Coronary artery (tissue), 2 donors: ENCODE results near the gene GNA12.
A peak's percentile ranks its signal among the peaks of the same experiment; 100 is the strongest.

Experiments used
- DNase-seq: peaks from one replicate; pipeline ENCODE4 v3.0.0-alpha.2; 2017; ENCODE audit warnings: low spot score
- H3K27ac ChIP-seq, 2 donors: fragments of 200-600 bp; sonication (generic); one replicate each; pipeline ENCODE4 v1.5.1; 2016 to 2019
- H3K4me3 ChIP-seq: fragments of 200-600 bp; sonication (generic); 2 replicates; pipeline ENCODE4 v1.5.1; 2016; ENCODE audit warnings: mild to moderate bottlenecking, moderate library complexity
- TF ChIP-seq, protein P1 (sequence below): fragments of 200-600 bp; sonication (generic); IDR thresholded peaks from one replicate; pipeline ENCODE4 v1.5.1; 2019; ENCODE audit warnings: antibody characterized with exemption

GNA12 gene

DNA sequence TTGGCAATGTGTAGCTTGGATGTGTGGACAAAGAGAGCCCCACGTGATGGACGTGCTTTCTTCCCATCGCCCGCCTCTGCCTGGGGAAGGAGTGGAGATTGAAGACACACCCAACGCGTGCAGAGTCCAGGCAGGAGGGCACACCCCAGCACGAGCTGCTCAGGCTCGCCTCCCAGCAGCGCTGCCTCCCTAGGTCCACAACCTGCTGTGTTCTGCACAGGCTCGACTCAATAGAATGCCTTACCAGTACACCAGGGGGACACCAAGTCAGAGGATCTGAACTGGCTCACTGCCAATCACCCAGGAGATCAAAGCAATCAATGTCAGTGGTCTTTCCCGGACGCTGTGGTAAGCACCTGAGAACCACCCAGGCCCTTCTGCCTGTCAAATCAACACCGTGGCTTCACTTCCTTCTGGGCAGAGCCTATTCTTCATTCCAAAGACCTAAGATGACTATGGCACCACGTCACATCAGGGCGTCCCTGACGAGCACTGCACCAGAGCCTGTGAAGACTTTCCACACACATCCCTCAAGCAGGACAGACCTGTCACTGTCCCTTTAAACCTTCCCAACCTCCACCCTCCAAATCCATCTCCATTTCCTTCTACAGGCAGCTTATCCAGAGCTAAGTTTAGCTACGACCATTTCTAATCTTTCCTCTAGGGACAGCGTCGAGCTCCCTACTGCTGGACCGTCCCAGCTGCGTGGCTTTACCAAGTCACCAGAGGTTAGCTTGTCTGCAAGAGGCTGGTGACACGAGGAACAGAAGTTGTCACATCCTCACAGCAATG, 83.8 kb downstream of the GNA12 start:
- Histone ChIP-seq H3K4me3 (peak overlapping the region; percentile 59), H3K27ac (peak overlapping the region; percentile 89 to 95)
- no peak for DNase-seq
- TF ChIP-seq, protein P1, sequence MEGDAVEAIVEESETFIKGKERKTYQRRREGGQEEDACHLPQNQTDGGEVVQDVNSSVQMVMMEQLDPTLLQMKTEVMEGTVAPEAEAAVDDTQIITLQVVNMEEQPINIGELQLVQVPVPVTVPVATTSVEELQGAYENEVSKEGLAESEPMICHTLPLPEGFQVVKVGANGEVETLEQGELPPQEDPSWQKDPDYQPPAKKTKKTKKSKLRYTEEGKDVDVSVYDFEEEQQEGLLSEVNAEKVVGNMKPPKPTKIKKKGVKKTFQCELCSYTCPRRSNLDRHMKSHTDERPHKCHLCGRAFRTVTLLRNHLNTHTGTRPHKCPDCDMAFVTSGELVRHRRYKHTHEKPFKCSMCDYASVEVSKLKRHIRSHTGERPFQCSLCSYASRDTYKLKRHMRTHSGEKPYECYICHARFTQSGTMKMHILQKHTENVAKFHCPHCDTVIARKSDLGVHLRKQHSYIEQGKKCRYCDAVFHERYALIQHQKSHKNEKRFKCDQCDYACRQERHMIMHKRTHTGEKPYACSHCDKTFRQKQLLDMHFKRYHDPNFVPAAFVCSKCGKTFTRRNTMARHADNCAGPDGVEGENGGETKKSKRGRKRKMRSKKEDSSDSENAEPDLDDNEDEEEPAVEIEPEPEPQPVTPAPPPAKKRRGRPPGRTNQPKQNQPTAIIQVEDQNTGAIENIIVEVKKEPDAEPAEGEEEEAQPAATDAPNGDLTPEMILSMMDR, result peak; percentile 28

DNA sequence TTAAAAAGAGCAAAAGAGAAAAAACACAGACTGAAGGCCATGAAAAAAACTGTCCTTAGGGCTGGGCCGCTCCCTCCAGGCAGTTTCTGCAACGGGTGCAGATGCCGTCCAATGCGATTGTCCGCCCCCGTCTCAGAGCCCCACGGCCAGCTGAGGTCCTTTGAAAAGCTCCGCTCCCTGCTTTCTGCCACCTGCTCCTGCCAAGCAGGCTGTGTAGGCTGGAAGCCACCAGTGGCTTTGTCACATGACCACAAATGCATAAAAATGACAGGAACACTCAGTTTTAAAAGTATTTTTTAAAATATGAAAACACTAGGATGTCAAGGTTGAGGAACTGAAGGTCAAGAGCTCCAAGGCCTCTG, 84.4 kb downstream of the GNA12 start:
- no peak for DNase-seq
- Histone ChIP-seq H3K27ac (peak overlapping the region; percentile 89 to 95), H3K4me3 (peak overlapping the region; percentile 59)
- TF ChIP-seq, protein P1, result no peak

DNA sequence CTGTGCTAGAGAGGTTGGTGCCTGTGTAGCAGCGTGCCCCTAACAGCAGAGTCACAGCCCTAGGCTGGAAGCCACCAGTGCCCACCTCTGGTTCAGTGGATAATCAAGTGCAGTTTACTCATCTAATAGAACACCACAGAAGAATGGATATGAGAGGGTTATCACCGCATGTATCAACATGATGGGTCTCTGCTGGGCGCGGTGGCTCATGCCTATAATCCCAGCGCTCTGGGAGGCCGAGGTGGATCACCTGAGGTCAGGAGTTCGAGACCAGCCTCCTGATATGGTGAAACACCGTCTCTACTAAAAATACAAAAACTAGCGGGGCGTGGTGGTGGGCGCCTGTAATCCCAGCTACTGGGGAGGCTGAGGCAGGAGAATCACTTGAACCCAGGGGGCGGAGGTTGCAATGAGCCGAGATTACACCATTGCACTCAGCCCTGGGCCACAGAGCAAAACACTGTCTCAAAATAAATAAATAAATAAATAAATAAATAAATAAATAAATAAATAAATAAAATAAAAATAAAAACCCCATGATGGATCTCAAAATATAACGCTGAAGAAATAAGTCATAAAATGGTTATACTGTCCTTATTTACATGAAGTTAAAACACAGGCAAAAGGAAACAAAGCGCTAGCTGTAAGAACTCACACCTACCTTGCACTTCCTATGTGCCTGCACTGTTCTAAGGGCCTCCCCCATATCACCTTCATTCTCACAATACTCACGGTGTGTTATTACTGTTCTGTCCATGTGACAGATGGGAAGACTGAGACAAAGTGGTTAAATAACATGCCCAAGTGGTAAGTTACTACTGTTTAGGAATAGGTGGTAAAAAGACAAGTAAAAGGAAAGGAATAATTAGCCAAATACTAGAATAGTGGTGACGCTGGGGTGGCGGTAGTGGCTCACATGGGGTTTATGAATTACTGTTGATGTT, 85.2 kb downstream of the GNA12 start:
- TF ChIP-seq, protein P1, result no peak
- H3K27ac ChIP-seq, result peak overlapping the region; percentile 89 to 95
- peak overlapping the region; percentile 30 for H3K4me3 ChIP-seq
- DNase-seq, result no peak

DNA sequence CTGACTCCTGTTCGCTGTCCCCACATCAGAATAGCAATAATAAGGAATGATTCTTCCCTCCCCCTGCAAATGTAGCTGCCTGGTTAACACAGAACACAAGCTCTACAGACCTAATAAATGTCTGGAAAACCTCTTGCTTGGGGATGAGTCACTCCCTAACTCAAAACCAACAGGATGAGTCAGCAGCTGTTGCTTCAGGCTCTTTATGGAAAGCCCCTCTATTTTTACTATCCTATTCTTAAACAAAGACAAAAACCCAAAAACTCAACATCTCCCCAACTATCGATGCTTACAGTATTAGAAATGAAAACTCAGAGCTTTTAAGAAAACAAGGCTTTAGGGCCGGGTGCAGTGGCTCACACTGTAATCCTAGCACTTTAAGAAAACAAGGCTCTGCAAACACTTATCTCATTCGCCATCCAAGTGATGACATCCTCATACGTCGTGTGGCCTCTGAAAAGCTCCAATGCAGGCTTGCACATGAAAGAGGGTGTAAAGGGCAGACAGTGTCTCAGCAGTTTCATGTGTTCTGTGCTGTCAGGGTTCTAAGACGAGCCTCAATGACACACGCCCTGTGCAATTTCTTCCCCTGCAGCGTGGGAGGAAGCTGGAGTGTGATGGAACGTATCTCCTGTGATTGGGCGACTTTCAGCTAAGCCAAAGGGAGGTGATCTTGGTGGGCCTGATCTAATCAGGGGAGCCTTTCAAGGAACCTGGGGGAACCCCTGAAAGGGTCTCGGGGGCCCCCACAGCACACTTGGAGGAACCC, 86.0 kb downstream of the GNA12 start:
- DNase-seq, result peak; percentile 79
- TF ChIP-seq, protein P1, result no peak
- Histone ChIP-seq H3K4me3 (peak overlapping the region; percentile 30), H3K27ac (peak overlapping the region; percentile 79 to 93)

DNA sequence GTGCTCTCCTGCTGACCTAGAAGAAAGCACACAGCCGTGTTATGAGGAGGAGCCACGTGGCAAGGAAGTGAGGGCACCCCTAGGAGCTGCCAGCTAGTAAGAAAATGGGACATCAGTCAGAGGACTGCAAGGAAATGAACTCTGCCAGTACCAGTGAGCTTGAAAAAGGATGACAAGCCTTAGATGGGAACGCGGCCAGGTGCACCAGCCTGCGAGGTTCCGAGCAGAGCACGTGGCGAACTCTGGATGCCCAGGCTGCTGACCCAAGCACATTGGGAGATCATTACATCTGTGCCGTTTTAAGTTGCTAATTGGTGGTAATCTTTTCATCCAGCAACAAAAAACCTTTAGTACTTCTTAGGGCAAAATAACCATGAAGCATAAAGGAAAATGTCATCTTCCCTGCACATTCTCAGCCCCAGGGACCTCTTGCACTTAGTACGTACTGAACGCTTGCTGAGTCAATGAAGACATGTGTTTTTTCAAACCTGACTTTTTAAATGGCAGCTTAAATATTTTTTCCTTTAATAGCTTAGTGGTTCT, 86.7 kb downstream of the GNA12 start:
- peak overlapping the region; percentile 30 for H3K4me3 ChIP-seq
- no peak for DNase-seq
- TF ChIP-seq, protein P1, result no peak
- peak overlapping the region; percentile 79 to 93 for H3K27ac ChIP-seq

DNA sequence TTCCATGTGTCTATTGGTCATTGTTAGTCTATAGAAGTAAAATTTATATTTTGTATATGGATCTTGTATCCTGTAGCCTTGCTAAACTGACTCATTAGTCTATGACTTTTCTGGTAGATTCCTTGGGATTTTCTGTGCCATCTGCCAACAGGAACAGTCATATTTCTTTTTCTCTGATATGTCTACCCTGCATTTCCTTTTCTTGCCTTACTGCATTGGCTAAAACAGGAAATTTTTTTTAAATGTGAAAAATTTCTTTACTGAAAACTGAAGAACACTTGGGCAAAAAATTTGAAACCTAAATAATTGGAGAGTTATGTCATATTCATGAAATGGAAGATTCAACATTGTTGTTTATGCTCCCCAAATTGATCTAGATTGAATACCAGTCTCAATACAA, 88.6 kb downstream of the GNA12 start:
- TF ChIP-seq, protein P1, result no peak
- DNase-seq, result no peak
- Histone ChIP-seq H3K27ac (no peak overlapping the region), H3K4me3 (no peak overlapping the region)
